H9 (cell line): ENCODE measurements around the gene ANO6. TPM values are rescaled to one million over a fixed set of nuclear protein-coding genes. Genes with fewer than 3 reads are reported as not detected.
A peak's percentile ranks its signal among the peaks of the same experiment; 100 is the strongest.

ENCODE experiments used
- DNase-seq: peaks from one replicate; pipeline ENCODE4 v3.0.0-alpha.2; 2017
- H2AFZ ChIP-seq: one replicate; pipeline ENCODE4 v1.6.1; 2013; ENCODE audit warnings: mild to moderate bottlenecking, low read length, control low read depth, moderate library complexity
- H2AK5ac ChIP-seq: 2 replicates; pipeline ENCODE4 v1.6.1; 2013; ENCODE audit warnings: low read length, control low read depth, mixed read lengths; ENCODE audit not compliant: insufficient read length
- H2BK120ac ChIP-seq: one replicate; pipeline ENCODE4 v1.6.1; 2013; ENCODE audit warnings: low read depth, mild to moderate bottlenecking, low read length, control low read depth, inconsistent platforms; ENCODE audit not compliant: poor library complexity, severe bottlenecking
- H2BK12ac ChIP-seq: 2 replicates; pipeline ENCODE4 v1.6.1; 2013; ENCODE audit warnings: low read length, control low read depth, mixed read lengths, low read depth; ENCODE audit not compliant: insufficient read length
- H2BK15ac ChIP-seq: 2 replicates; pipeline ENCODE4 v1.6.1; 2013; ENCODE audit warnings: low read depth, low read length, control low read depth
- H2BK20ac ChIP-seq: one replicate; pipeline ENCODE4 v1.6.1; 2013; ENCODE audit warnings: low read depth, mild to moderate bottlenecking, low read length, control low read depth, inconsistent platforms; ENCODE audit not compliant: poor library complexity, severe bottlenecking
- H2BK5ac ChIP-seq: 2 replicates; pipeline ENCODE4 v1.6.1; 2013; ENCODE audit warnings: low read length, control low read depth, mixed read lengths; ENCODE audit not compliant: insufficient read length
- H3K14ac ChIP-seq: 2 replicates; pipeline ENCODE4 v1.6.1; 2013; ENCODE audit warnings: low read length, control low read depth; ENCODE audit not compliant: insufficient read depth
- H3K18ac ChIP-seq: 2 replicates; pipeline ENCODE4 v1.6.1; 2013; ENCODE audit warnings: low read depth, mild to moderate bottlenecking, mixed read lengths, low read length, control low read depth; ENCODE audit not compliant: insufficient read length
- H3K23ac ChIP-seq: 2 replicates; pipeline ENCODE4 v1.6.1; 2013; ENCODE audit warnings: low read length, control low read depth, mixed read lengths, low read depth; ENCODE audit not compliant: insufficient read length
- H3K23me2 ChIP-seq: 2 replicates; pipeline ENCODE4 v1.6.1; 2013; ENCODE audit warnings: low read depth, mild to moderate bottlenecking, mixed read lengths, low read length, control low read depth; ENCODE audit not compliant: insufficient read length, poor library complexity, severe bottlenecking
- H3K27ac ChIP-seq: 2 replicates; pipeline ENCODE4 v1.5.1; 2013; ENCODE audit warnings: low read length, control low read depth, mixed read lengths, low read depth; ENCODE audit not compliant: insufficient read length
- H3K27me3 ChIP-seq: 2 replicates; pipeline ENCODE4 v1.6.1; 2013; ENCODE audit warnings: low read length, control low read depth, inconsistent platforms; ENCODE audit not compliant: insufficient read depth
- H3K4ac ChIP-seq: 2 replicates; pipeline ENCODE4 v1.6.1; 2013; ENCODE audit warnings: low read depth, mild to moderate bottlenecking, control low read depth, inconsistent platforms, low read length, moderate library complexity
- H3K4me1 ChIP-seq: 2 replicates; pipeline ENCODE4 v1.6.1; 2013; ENCODE audit warnings: low read length, control low read depth, inconsistent platforms; ENCODE audit not compliant: insufficient read depth
- H3K4me2 ChIP-seq: 2 replicates; pipeline ENCODE4 v1.6.1; 2013; ENCODE audit warnings: low read length, control low read depth, mixed read lengths; ENCODE audit not compliant: insufficient read length, insufficient read depth
- H3K56ac ChIP-seq: 2 replicates; pipeline ENCODE4 v1.6.1; 2013; ENCODE audit warnings: low read depth, mild to moderate bottlenecking, mixed read lengths, low read length, control low read depth; ENCODE audit not compliant: insufficient read length
- H3K79me1 ChIP-seq: 2 replicates; pipeline ENCODE4 v1.6.1; 2013; ENCODE audit warnings: low read depth, mild to moderate bottlenecking, moderate library complexity, low read length, control low read depth, inconsistent platforms; ENCODE audit not compliant: insufficient read depth, poor library complexity, severe bottlenecking
- H3K79me2 ChIP-seq: 2 replicates; pipeline ENCODE4 v1.6.1; 2013; ENCODE audit warnings: low read length, control low read depth, inconsistent platforms; ENCODE audit not compliant: insufficient read depth
- H3K9ac ChIP-seq: 2 replicates; pipeline ENCODE4 v1.6.1; 2013; ENCODE audit warnings: low read length, control low read depth, mixed read lengths; ENCODE audit not compliant: insufficient read length; ENCODE audit errors: extremely low read depth
- H3K9me3 ChIP-seq: one replicate; pipeline ENCODE4 v1.6.1; 2013; ENCODE audit warnings: low read depth, low read length, inconsistent platforms; ENCODE audit not compliant: control insufficient read depth
- H3T11ph ChIP-seq: one replicate; pipeline ENCODE4 v1.6.1; 2013; ENCODE audit warnings: mild to moderate bottlenecking, low read length, control low read depth, inconsistent platforms
- H4K20me1 ChIP-seq: one replicate; pipeline ENCODE4 v1.6.1; 2013; ENCODE audit not compliant: control insufficient read depth, insufficient read length, insufficient read depth
- H4K5ac ChIP-seq: 2 replicates; pipeline ENCODE4 v1.6.1; 2013; ENCODE audit warnings: low read depth, mild to moderate bottlenecking, mixed read lengths, low read length, control low read depth; ENCODE audit not compliant: insufficient read length
- H4K8ac ChIP-seq: replicated peaks from 2 replicates; pipeline ENCODE4 v1.6.1; 2013; ENCODE audit warnings: low read length, control low read depth, mixed read lengths, low read depth; ENCODE audit not compliant: insufficient read length
- H4K91ac ChIP-seq: 2 replicates; pipeline ENCODE4 v1.6.1; 2013; ENCODE audit warnings: low read depth, mild to moderate bottlenecking, moderate library complexity, mixed read lengths, low read length, control low read depth; ENCODE audit not compliant: insufficient read length
- H3K27ac Mint-ChIP-seq, 3 experiments: 2 replicates in 2 of 3; 3 replicates in 1 of 3; pipeline ENCODE4 v1.8.0; 2020 to 2021; ENCODE audit warnings: mixed read lengths in 3 of 3, mild to moderate bottlenecking in 1 of 3, moderate library complexity in 1 of 3
- H3K27me3 Mint-ChIP-seq: 2 replicates; pipeline ENCODE4 v1.8.0; 2021; ENCODE audit warnings: low read depth, mild to moderate bottlenecking, moderate library complexity, mixed read lengths
- H3K36me3 Mint-ChIP-seq, 3 experiments: 2 replicates in 2 of 3; 3 replicates in 1 of 3; pipeline ENCODE4 v1.8.0; 2020 to 2021; ENCODE audit warnings: low read depth in 3 of 3, mixed read lengths in 3 of 3; ENCODE audit not compliant: insufficient read depth in 1 of 3
- H3K4me1 Mint-ChIP-seq, 2 experiments: 2 replicates each; pipeline ENCODE4 v1.8.0; 2020; ENCODE audit warnings: mixed read lengths in 2 of 2
- H3K4me3 Mint-ChIP-seq, 2 experiments: 2 replicates in 1 of 2; 3 replicates in 1 of 2; pipeline ENCODE4 v1.8.0; 2020 to 2021; ENCODE audit warnings: mild to moderate bottlenecking in 2 of 2, mixed read lengths in 2 of 2, moderate library complexity in 1 of 2
- H3K9me3 Mint-ChIP-seq, 2 experiments: 2 replicates in 1 of 2; 3 replicates in 1 of 2; pipeline ENCODE4 v1.8.0; 2020; ENCODE audit warnings: mild to moderate bottlenecking in 2 of 2, mixed read lengths in 2 of 2, moderate library complexity in 1 of 2
- WGBS: extraction: QIAGEN DNeasy Blood & Tissue Kit; methylation state at CpG from one replicate; pipeline ENCODE4 v1.1.7; 2013; ENCODE audit warnings: missing lambda C conversion rate, low lambda C conversion rate, mixed read lengths; ENCODE audit not compliant: insufficient read length; ENCODE audit errors: extremely low coverage; 5-methylcytosine and 5-hydroxymethylcytosine counted together
- total RNA-seq: library from RNA; stranded (reverse); gene quantifications from 2 replicates; pipeline ENCODE4 v1.2.1, GENCODE V29; 2021
- TF ChIP-seq, protein P1 (sequence below): fragments of 200-600 bp; sonication (generic); conservative IDR thresholded peaks from 3 replicates; pipeline ENCODE4 v1.8.0; 2021; ENCODE audit warnings: antibody characterized with exemption, mild to moderate bottlenecking

Gene ANO6
- total RNA-seq, 1 experiment from 2014 or later, result 24.3 TPM

DNA sequence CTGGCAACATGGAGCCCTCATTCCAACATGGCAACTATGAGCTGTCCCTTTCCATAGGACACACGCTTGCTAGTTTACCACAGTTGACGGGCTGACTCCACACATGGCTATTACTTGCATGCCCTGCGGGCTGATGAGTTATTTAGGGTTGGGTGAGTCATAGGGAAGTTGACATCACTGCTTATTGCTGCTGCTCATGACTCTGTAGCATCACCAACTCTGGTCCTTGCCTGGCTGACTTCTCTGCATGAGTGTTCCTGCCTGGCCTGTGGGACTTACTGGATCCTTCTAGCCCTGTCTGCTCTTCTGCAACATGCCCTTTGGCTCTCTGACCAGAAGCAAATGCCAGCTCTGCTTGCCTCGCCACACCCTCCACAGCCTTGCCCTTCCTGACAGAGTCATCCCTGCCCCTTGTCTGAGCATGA is 199.5 kb downstream of the ANO6 start:
- H3T11ph ChIP-seq, result no peak overlapping the region
- H3K9ac ChIP-seq, result no peak overlapping the region
- no peak overlapping the region for H2AFZ ChIP-seq
- no peak overlapping the region for H3K18ac ChIP-seq
- H2BK20ac ChIP-seq, result no peak overlapping the region
- H4K5ac ChIP-seq, result no peak overlapping the region
- H3K23ac ChIP-seq, result no peak overlapping the region
- no CpG with 5 or more reads among the region's 4 CpGs for WGBS
- Mint-ChIP-seq H3K9me3 (no peaks in the 10 kb centered on the region), H3K27me3 (no peaks in the 10 kb centered on the region), H3K4me1 (no peaks in the 10 kb centered on the region), H3K4me3 (no peak overlapping the region), H3K36me3 (peaks cover 7 to 19% (median 10%) of the 10 kb centered on the region in 3 experiments; a peak in 5 of 7 replicates), H3K27ac (peak overlapping the region in 1 of 3 experiments; percentile 69; a peak in 2 of 7 replicates)
- no peak overlapping the region for H3K56ac ChIP-seq
- no peak overlapping the region for H3K4ac ChIP-seq
- H3K27ac ChIP-seq, result no peak overlapping the region
- no peak overlapping the region for H2BK12ac ChIP-seq
- no peaks in the 10 kb centered on the region for H3K23me2 ChIP-seq
- H4K91ac ChIP-seq, result no peak overlapping the region
- no peak for DNase-seq
- H3K4me2 ChIP-seq, result no peak overlapping the region
- no peak overlapping the region for H2BK15ac ChIP-seq
- no peak overlapping the region for H2BK5ac ChIP-seq
- no peak overlapping the region for H2AK5ac ChIP-seq
- no peaks in the 10 kb centered on the region for H3K9me3 ChIP-seq
- H4K20me1 ChIP-seq, result no peaks in the 10 kb centered on the region
- H2BK120ac ChIP-seq, result no peak overlapping the region
- no peak overlapping the region for H4K8ac ChIP-seq
- no peaks in the 10 kb centered on the region for H3K79me1 ChIP-seq
- no peaks in the 10 kb centered on the region for H3K4me1 ChIP-seq
- no peak overlapping the region for H3K14ac ChIP-seq
- no peaks in the 10 kb centered on the region for H3K27me3 ChIP-seq
- no peaks in the 10 kb centered on the region for H3K79me2 ChIP-seq
- TF ChIP-seq, protein P1, sequence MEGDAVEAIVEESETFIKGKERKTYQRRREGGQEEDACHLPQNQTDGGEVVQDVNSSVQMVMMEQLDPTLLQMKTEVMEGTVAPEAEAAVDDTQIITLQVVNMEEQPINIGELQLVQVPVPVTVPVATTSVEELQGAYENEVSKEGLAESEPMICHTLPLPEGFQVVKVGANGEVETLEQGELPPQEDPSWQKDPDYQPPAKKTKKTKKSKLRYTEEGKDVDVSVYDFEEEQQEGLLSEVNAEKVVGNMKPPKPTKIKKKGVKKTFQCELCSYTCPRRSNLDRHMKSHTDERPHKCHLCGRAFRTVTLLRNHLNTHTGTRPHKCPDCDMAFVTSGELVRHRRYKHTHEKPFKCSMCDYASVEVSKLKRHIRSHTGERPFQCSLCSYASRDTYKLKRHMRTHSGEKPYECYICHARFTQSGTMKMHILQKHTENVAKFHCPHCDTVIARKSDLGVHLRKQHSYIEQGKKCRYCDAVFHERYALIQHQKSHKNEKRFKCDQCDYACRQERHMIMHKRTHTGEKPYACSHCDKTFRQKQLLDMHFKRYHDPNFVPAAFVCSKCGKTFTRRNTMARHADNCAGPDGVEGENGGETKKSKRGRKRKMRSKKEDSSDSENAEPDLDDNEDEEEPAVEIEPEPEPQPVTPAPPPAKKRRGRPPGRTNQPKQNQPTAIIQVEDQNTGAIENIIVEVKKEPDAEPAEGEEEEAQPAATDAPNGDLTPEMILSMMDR, result no peak
